Activated naive CD4-positive, alpha-beta T cell treated with anti-CD3 and anti-CD28 coated beads, Interleukin-2, amount 50 U/mL, for 24 hours (primary cell): ENCODE results near the gene GPC6.
"Not testable (repeated sequence)": the region's sequence is repeated elsewhere in the genome, so short reads cannot be mapped to it uniquely, and the experiment has no call there.

Experiments
- H3K27ac Mint-ChIP-seq: one replicate; pipeline ENCODE4 v1.8.0; 2021; ENCODE audit warnings: mild to moderate bottlenecking, mixed read lengths
- H3K27me3 Mint-ChIP-seq: one replicate; pipeline ENCODE4 v1.8.0; 2021; ENCODE audit warnings: mixed read lengths
- H3K36me3 Mint-ChIP-seq: one replicate; pipeline ENCODE4 v1.8.0; 2021; ENCODE audit warnings: mixed read lengths
- H3K4me1 Mint-ChIP-seq: one replicate; pipeline ENCODE4 v1.8.0; 2021; ENCODE audit warnings: mixed read lengths
- H3K4me3 Mint-ChIP-seq: one replicate; pipeline ENCODE4 v1.8.0; 2021; ENCODE audit warnings: mild to moderate bottlenecking, mixed read lengths
- H3K9me3 Mint-ChIP-seq: one replicate; pipeline ENCODE4 v1.8.0; 2021; ENCODE audit warnings: mixed read lengths

The GPC6 gene

DNA sequence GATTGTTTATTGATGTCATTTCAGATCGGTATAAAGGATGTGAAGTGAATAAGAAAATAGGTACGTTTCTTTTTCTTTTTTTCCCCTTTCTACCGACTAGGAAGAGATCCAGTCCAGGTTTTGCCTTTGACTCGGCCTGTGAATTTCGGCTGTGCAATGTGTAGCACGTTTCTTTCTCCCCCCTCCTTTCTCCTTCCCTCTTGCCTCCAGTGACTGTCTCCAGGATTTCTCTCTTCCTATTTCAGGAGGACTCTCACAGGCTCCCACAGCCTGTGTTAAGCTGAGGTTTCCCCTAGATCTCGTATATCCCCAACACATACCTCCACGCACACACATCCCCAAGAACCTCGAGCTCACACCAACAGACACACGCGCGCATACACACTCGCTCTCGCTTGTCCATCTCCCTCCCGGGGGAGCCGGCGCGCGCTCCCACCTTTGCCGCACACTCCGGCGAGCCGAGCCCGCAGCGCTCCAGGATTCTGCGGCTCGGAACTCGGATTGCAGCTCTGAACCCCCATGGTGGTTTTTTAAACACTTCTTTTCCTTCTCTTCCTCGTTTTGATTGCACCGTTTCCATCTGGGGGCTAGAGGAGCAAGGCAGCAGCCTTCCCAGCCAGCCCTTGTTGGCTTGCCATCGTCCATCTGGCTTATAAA, at the start of gene GPC6:
Gene GPC6 (plus strand): TSS at position 185 of the 657 bp plus-strand sequence.
- Mint-ChIP-seq H3K4me1 (peaks cover 3% of the 10 kb centered on the region), H3K27ac (no peak within 1 kb of the TSS), H3K9me3 (peaks cover 8% of the 10 kb centered on the region), H3K36me3 (no peaks in the 10 kb centered on the region), H3K4me3 (no peak within 1 kb of the TSS), H3K27me3 (peaks cover 35% of the 10 kb centered on the region)

DNA sequence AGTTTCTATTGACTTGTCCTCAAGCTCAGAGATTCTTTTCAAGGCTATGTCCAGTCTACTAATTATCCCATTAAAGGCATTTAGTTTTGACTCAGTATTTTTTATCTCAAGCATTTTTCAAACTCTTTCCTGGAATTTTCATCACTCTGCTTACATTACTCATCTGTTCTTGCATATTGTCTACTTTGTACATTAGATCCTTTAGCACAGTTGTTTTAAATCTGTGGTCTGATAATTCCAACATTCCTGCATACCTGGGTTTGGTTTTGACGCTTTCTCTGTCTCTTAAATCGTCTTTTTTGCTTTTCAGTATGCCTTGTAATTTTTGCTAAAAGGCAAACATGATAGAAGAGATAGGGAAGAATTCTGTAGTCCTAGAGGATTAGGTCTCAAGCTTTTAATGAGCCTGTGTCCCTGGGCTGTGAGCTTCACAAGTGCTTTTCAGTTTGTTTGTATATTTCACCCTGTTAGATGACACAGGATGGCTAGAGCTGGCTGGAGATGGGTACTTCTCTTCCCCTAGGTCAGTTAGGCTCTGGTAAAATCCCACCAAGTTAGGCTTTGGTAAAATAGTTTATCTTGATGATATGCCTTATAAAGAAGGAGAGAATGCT, 46.1 kb upstream of the GPC6 start:
- no peaks in the 10 kb centered on the region for H3K4me1 Mint-ChIP-seq
- H3K9me3 Mint-ChIP-seq: peaks cover 12% of the 10 kb centered on the region
- H3K27me3 Mint-ChIP-seq: no peaks in the 10 kb centered on the region
- H3K36me3 Mint-ChIP-seq: no peaks in the 10 kb centered on the region
- no peak overlapping the region for H3K27ac Mint-ChIP-seq
- H3K4me3 Mint-ChIP-seq: no peak overlapping the region

DNA sequence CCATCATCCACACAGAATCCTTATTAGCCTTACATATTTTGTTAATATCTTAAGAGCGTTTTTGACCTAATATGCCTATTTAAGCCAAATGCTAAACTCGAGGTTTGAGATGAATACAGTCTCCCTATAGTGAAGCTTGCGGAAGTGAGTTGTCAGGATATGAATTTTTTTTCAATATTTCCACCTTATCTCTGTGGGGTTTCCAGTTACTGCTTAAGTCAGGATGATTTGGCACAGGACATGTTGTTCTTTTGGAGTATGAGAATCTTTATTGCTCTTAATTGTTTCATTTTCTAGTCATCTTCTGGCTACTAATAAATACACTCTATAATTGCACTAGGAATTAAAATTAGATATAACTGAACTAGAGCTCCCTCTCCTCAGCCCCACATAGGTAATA, 44.2 kb upstream of the GPC6 start:
- H3K9me3 Mint-ChIP-seq: peaks cover 10% of the 10 kb centered on the region
- H3K4me1 Mint-ChIP-seq: no peaks in the 10 kb centered on the region
- H3K27me3 Mint-ChIP-seq: no peaks in the 10 kb centered on the region
- H3K27ac Mint-ChIP-seq: no peak overlapping the region
- no peak overlapping the region for H3K4me3 Mint-ChIP-seq
- no peaks in the 10 kb centered on the region for H3K36me3 Mint-ChIP-seq

DNA sequence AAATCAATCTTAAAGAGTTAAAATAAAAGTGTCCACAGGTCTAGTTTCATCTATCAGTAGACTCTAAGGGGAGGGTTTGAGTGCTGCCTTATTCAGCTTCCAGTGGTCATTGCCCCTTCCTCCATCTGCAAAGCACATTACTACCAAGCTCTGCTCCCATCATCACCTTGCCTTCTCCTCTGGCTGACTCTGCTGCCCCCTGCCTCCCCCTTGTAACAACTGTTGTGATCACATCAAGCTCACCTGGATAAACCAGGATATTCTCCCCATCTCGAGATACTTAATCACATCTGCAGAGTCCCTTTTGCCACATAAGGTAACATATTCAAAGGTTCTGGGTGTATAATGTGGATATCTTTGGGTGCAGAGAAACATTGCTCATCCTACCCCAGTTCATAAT, 43.3 kb upstream of the GPC6 start:
- no peaks in the 10 kb centered on the region for H3K4me1 Mint-ChIP-seq
- H3K27me3 Mint-ChIP-seq: no peaks in the 10 kb centered on the region
- H3K27ac Mint-ChIP-seq: no peak overlapping the region
- H3K9me3 Mint-ChIP-seq: peaks cover 10% of the 10 kb centered on the region
- H3K36me3 Mint-ChIP-seq: no peaks in the 10 kb centered on the region
- no peak overlapping the region for H3K4me3 Mint-ChIP-seq

DNA sequence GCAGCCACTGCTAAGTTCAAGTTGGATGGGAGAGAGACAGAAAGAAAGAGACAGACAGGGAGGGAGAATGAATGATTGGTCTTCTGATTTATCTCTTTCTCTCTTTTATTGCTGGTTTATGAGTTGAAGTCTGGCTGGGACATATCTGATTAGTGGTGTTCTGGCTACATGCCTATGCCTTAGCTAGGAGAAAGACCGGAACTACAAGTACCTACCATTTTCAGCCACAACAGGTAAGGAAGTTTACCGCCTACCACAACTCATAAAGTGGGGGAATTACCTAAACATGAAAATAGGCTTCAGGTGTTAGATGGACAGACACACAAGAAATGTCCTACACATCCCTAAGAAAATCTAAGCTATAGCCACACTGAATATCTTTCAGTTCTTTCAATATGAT, 36.6 kb upstream of the GPC6 start:
- no peaks in the 10 kb centered on the region for H3K27me3 Mint-ChIP-seq
- no peak overlapping the region for H3K4me3 Mint-ChIP-seq
- H3K4me1 Mint-ChIP-seq: no peaks in the 10 kb centered on the region
- H3K9me3 Mint-ChIP-seq: no peaks in the 10 kb centered on the region
- H3K36me3 Mint-ChIP-seq: no peaks in the 10 kb centered on the region
- H3K27ac Mint-ChIP-seq: no peak overlapping the region

DNA sequence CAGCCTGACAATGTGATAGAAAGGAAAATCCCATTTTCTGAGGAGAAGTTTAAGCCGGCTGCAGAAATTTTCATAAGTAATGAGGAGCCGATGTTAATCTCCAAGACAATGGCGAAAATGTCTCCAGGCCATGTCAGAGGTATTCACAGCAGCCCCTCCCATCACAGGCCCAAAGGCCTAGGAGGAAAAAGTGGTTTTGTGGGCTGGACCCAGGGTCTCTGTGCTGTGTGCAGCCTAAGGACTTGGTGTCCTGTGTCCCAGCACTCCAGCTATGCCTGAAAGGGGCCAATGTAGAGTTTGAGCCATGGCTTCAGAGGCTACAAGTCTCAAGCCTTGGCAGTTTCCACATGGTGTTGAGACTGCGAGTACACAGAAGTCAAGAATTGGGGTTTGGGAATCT, 32.9 kb upstream of the GPC6 start:
- H3K9me3 Mint-ChIP-seq: peaks cover 5% of the 10 kb centered on the region
- H3K4me1 Mint-ChIP-seq: no peaks in the 10 kb centered on the region
- H3K36me3 Mint-ChIP-seq: no peaks in the 10 kb centered on the region
- H3K27me3 Mint-ChIP-seq: no peaks in the 10 kb centered on the region
- H3K4me3 Mint-ChIP-seq: no peak overlapping the region
- no peak overlapping the region for H3K27ac Mint-ChIP-seq

DNA sequence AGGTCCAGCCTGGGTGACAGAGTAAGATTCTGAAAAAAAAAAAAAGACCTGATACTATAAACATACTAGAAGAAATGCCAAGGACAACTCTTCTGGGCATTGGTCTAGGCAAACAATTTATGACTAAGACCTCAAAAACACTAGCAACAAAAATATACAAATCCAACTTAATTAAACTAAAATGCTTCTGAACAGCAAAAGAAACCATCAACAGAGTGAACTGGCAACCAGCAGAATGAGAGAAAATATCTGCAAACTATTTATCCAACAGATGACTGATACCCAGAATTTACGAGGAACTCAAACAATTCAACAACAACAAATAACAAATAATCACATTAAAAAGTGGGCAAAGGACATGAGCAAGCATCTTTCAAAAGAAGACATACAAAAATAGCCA, 26.8 kb upstream of the GPC6 start:
- Mint-ChIP-seq H3K27me3 (no peaks in the 10 kb centered on the region), H3K9me3 (peaks cover 5% of the 10 kb centered on the region), H3K27ac (no peak overlapping the region), H3K36me3 (no peaks in the 10 kb centered on the region), H3K4me3 (no peak overlapping the region), H3K4me1 (no peaks in the 10 kb centered on the region)

DNA sequence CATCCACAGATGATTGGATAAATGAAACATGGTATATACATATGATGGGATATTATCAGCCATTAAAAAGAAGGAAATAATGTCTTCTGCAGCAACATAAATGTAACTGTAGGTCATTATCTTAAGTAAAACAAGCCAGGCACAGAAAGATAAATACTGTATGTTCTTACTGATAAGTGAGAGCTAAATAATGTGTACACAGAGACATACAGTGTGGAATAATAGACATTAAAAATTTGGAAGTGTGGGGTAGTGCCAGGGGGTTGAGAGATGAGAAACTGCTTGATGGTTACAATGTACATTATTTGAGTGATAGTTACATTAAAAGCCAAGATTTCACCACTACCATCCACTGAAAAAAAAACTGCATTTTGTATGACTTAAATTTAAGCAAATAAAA, 26.0 kb upstream of the GPC6 start:
- Mint-ChIP-seq H3K9me3 (peaks cover 5% of the 10 kb centered on the region), H3K4me3 (no peak overlapping the region), H3K4me1 (no peaks in the 10 kb centered on the region), H3K27ac (no peak overlapping the region), H3K27me3 (no peaks in the 10 kb centered on the region), H3K36me3 (no peaks in the 10 kb centered on the region)

DNA sequence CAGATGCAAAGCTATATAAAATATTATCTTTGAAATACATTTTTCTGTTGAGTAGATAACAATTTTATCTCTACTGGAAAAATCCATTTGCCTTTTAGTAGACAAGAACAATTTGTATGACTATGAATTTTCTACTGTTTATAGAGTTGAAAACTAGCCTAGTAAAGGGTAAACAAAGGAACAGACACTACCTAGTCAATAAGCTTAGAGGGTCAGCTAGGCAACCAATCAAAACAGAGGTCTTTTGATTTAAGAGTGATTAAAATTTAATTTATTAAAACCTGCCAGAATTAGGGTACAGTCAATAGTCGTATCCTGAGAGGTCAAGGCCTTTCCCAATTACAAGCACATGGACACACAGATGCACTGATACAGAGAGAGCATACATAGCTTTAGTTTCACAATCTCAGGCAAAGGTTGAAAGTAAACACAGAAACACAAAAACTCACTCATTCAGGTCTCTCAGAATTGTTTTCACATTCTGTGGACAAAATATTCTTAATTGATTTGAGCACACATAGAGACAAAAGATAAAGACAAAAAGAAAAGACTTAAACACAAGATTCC, 24.5 kb upstream of the GPC6 start:
- H3K4me1 Mint-ChIP-seq: no peaks in the 10 kb centered on the region
- no peak overlapping the region for H3K27ac Mint-ChIP-seq
- no peak overlapping the region for H3K4me3 Mint-ChIP-seq
- no peaks in the 10 kb centered on the region for H3K36me3 Mint-ChIP-seq
- H3K9me3 Mint-ChIP-seq: peaks cover 5% of the 10 kb centered on the region
- no peaks in the 10 kb centered on the region for H3K27me3 Mint-ChIP-seq

DNA sequence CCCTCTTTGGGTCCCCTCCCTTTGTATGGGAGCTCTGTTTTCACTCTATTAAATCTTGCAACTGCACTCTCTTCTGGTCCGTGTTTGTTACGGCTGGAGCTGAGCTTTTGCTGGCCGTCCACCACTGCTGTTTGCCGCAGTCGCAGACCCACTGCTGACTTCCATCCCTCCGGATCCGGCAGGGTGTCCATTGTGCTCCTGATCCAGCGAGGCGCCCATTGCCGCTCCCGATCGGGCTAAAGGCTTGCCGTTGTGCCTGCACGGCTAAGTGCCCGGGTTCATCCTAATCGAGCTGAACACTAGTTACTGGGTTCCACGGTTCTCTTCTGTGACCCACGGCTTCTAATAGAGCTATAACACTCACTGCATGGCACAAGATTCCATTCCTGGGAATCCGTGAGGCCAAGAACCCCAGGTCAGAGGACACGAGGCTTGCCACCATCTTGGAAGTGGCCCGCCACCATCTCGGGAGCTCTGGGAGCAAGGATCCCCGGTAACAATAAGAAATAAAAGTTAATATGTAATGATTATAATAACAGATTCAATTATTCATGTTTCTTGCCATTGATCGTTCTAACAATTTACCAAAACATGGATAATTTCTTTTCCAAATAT, 19.7 kb upstream of the GPC6 start:
- H3K9me3 Mint-ChIP-seq, H3K4me3 Mint-ChIP-seq, H3K4me1 Mint-ChIP-seq, H3K27me3 Mint-ChIP-seq, H3K27ac Mint-ChIP-seq, H3K36me3 Mint-ChIP-seq: not testable (repeated sequence)

DNA sequence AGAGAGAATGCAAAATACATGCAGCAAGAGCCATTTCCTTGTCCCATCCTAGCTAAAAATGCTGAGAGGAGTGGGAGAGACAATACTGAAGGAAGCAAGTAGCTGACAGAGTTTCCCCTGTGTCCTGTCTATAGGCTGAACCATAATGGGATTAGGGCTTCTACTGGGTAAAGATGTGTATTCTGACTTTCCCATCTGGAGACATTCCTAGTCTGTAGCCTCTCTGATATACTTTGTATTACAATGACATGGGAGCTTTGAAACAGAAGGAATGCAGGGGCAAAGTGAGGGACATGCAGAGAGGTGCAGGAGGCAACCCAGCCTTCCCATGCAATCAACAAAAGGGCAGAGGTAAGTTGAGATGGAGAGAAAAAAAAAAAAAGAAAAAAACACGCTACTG, 10.5 kb upstream of the GPC6 start:
- Mint-ChIP-seq H3K4me3 (no peak overlapping the region), H3K9me3 (peaks cover 3% of the 10 kb centered on the region), H3K36me3 (no peaks in the 10 kb centered on the region), H3K27ac (no peak overlapping the region), H3K27me3 (no peaks in the 10 kb centered on the region), H3K4me1 (no peaks in the 10 kb centered on the region)

DNA sequence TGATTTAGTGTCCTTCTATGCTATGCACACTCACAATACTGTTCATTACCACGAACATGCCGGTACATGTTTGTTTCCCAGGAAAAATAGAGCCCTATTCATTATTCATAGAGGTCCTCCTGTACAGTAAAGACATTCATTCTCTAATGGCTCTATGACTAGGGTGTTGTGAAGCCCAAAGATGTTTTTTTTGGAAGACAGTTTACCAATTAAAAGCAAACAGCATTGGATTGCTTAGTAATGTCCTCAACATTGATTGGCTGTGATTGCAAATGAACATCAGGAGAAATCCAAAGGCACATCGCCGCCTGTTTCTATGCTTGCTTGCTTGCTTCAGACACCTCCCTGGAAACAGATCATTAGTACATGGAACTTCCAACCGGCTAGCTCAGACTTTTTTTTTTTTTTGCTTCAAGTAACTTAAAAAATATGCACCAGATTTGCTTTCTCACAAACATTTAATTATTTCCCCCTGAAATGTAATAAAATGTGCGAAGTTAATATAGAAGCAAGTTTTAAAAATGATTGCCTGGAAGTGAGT, 8.8 kb upstream of the GPC6 start:
- no peak overlapping the region for H3K4me3 Mint-ChIP-seq
- H3K27me3 Mint-ChIP-seq: no peaks in the 10 kb centered on the region
- H3K9me3 Mint-ChIP-seq: peaks cover 3% of the 10 kb centered on the region
- H3K36me3 Mint-ChIP-seq: no peaks in the 10 kb centered on the region
- H3K4me1 Mint-ChIP-seq: no peaks in the 10 kb centered on the region
- H3K27ac Mint-ChIP-seq: no peak overlapping the region

DNA sequence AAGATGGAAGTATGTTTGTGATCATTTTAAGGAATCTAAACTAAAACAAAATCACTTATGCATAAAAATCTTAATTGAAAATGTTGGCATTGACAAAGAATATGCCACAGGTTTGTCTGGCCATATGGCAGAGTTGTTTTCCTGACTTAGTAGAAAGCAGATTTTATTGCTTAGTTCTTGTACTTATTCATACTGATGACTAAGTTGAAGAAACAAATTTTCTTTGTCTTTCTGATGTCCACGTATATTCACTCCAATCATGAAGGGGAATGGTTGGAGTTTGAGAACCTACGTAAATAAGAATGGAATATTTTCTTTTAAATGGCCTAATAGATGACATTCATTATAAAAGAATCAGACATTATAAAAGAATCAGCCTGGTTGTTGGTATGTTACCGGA, 8.0 kb upstream of the GPC6 start:
- no peak overlapping the region for H3K27ac Mint-ChIP-seq
- H3K36me3 Mint-ChIP-seq: no peaks in the 10 kb centered on the region
- H3K4me3 Mint-ChIP-seq: no peak overlapping the region
- no peaks in the 10 kb centered on the region for H3K4me1 Mint-ChIP-seq
- no peaks in the 10 kb centered on the region for H3K27me3 Mint-ChIP-seq
- H3K9me3 Mint-ChIP-seq: peaks cover 3% of the 10 kb centered on the region

DNA sequence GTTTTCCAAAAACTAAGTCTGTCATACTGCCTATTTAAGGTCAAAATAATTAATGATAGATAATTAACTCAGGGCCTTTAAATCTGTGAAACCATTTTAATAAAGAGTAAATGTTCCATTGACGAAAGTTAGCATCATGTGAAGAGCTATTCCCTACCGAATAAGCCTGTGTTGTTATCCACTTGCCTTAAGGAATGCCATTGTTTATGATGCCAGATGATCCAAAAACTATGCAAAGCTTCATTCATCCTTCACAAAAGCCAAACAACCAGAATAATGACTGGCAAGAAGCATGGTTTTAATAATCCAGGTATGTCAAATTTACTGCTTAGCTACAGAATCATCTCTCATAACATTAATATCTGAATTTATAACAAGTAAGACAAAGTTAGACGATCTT, 6.5 kb upstream of the GPC6 start:
- Mint-ChIP-seq H3K27ac (no peak overlapping the region), H3K9me3 (peaks cover 11% of the 10 kb centered on the region), H3K4me1 (no peaks in the 10 kb centered on the region), H3K27me3 (peaks cover 5% of the 10 kb centered on the region), H3K4me3 (no peak overlapping the region), H3K36me3 (no peaks in the 10 kb centered on the region)

DNA sequence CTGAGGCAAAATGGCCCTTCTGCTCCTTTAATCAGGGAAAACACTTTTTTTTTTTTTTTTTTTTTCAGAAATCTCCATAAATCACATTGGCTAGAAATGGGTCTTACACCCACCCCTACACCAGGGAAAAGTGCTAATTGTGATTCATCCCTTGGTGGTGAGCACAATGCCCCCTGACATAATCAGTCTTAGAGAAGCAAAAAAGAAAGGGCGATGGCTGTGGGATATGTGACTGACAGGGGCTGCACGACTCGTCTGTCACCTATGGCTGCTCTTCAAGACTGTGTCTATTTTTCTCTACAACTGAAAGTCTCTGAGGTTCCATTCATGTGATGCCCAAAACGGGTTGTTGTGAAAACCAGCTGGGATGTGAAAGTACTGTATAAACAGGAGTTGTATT, 3.6 kb upstream of the GPC6 start:
- H3K4me1 Mint-ChIP-seq: peaks cover 3% of the 10 kb centered on the region
- H3K27ac Mint-ChIP-seq: no peak overlapping the region
- peaks cover 19% of the 10 kb centered on the region for H3K27me3 Mint-ChIP-seq
- no peaks in the 10 kb centered on the region for H3K36me3 Mint-ChIP-seq
- H3K4me3 Mint-ChIP-seq: no peak overlapping the region
- peaks cover 11% of the 10 kb centered on the region for H3K9me3 Mint-ChIP-seq

DNA sequence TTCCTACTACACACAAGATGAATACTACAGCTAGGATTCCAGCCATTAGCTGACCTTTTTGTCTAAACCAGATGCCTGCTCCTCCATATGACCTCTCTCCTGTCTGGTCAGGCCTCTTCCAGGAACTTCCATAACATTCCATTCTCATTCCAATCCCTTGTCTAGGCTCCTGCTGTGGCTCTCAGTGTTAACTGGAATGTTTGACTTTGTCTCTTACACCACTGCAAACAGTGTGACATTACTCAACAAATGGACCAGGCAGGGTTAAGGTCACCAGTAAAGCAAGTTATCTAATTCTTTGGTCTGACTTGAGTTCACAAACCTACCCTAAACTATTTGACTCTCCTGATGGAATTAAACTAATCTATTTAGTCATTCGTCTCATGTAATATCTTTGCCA, 2.1 kb upstream of the GPC6 start:
- Mint-ChIP-seq H3K4me1 (peaks cover 3% of the 10 kb centered on the region), H3K36me3 (no peaks in the 10 kb centered on the region), H3K27ac (no peak overlapping the region), H3K4me3 (no peak overlapping the region), H3K27me3 (peaks cover 28% of the 10 kb centered on the region), H3K9me3 (peaks cover 8% of the 10 kb centered on the region)
